ENCODE measurements around the gene PRTN3.
"Not testable (repeated sequence)": the region's sequence is repeated elsewhere in the genome, so short reads cannot be mapped to it uniquely, and the experiment has no call there.

Gene PRTN3

GRCh38 chr19:816500-816857 lies 24.3 kb upstream of the PRTN3 start:
- no peak for DNase-seq

GRCh38 chr19:820212-820611 lies 20.6 kb upstream of the PRTN3 start:
- DNase-seq = not testable (repeated sequence)

GRCh38 chr19:821231-821824 lies 19.5 kb upstream of the PRTN3 start:
- DNase-seq = no peak

- no peak for DNase-seq
Measured at GRCh38 chr19:821825-822503, 18.8 kb upstream of the PRTN3 start, which contains the start of gene PLPPR3. PLPPR3 (minus strand) TSS chr19:821955; CDS start chr19:821559, 396 bp downstream.

- no peak for DNase-seq
Measured at GRCh38 chr19:823565-824121, 17.2 kb upstream of the PRTN3 start.

- DNase-seq = no peak
Measured at GRCh38 chr19:824885-825284, 15.9 kb upstream of the PRTN3 start.

GRCh38 chr19:825897-826644 lies 14.7 kb upstream of the PRTN3 start:
- no peak for DNase-seq

GRCh38 chr19:827314-827709 lies 13.5 kb upstream of the PRTN3 start:
- no peak for DNase-seq

- no peak for DNase-seq
Measured at GRCh38 chr19:827710-828321, 13.0 kb upstream of the PRTN3 start, which contains the start of gene AZU1. AZU1 (plus strand) TSS chr19:827837; CDS start chr19:827847, 10 bp downstream.

- DNase-seq = no peak
Measured at GRCh38 chr19:829129-829758, 11.6 kb upstream of the PRTN3 start.

GRCh38 chr19:831407-832369 lies 9.1 kb upstream of the PRTN3 start:
- no peak for DNase-seq

GRCh38 chr19:834216-834615 lies 6.6 kb upstream of the PRTN3 start:
- DNase-seq = no peak

GRCh38 chr19:835210-835810 lies 5.5 kb upstream of the PRTN3 start:
- DNase-seq = no peak

- not testable (repeated sequence) for DNase-seq
Measured at GRCh38 chr19:842802-843179, 2.0 kb downstream of the PRTN3 start.

GRCh38 chr19:843180-843835 lies 2.5 kb downstream of the PRTN3 start:
- DNase-seq = no peak

GRCh38 chr19:843836-844545 lies 3.2 kb downstream of the PRTN3 start:
- DNase-seq = no peak

GRCh38 chr19:844546-844971 lies 3.8 kb downstream of the PRTN3 start:
- DNase-seq = no peak

GRCh38 chr19:845707-846521 lies 5.1 kb downstream of the PRTN3 start:
- no peak for DNase-seq
